Thyroid gland (tissue), 4 donors: ENCODE data around the gene BOLA2B. TPM values are rescaled to one million over a fixed set of nuclear protein-coding genes. Genes with fewer than 3 reads are reported as not detected.

Experiments used
- DNase-seq, 2 donors: peaks; one replicate each; pipeline ENCODE4 v3.0.0-alpha.2; 2019
- H3K27ac ChIP-seq, 3 donors: fragments of 200-600 bp; sonication (generic); 1 replicate in 2 of 3; 2 replicates in 1 of 3; pipeline ENCODE4 v1.5.1; 2016 to 2019; ENCODE audit warnings: mild to moderate bottlenecking in 1 of 3, moderate library complexity in 1 of 3
- H3K27me3 ChIP-seq: fragments of 200-600 bp; sonication (generic); one replicate; pipeline ENCODE4 v1.5.1; 2019
- H3K36me3 ChIP-seq, 2 donors: fragments of 200-600 bp; sonication (generic); one replicate each; pipeline ENCODE4 v1.5.1; 2016 to 2019
- H3K4me1 ChIP-seq, 2 donors: fragments of 200-600 bp; sonication (generic); one replicate each; pipeline ENCODE4 v1.5.1; 2017 to 2019
- H3K4me3 ChIP-seq, 3 donors: fragments of 200-600 bp; sonication (generic); replicated peaks in 1 of 3; 1 replicate in 2 of 3; 2 replicates in 1 of 3; pipeline ENCODE4 v1.5.1; 2016; ENCODE audit warnings: mild to moderate bottlenecking in 1 of 3
- H3K9me3 ChIP-seq: fragments of 200-600 bp; sonication (generic); one replicate; pipeline ENCODE4 v1.5.1; 2017
- POLR2A ChIP-seq, 2 donors: fragments of 450-650 bp; IDR thresholded peaks; one replicate each; pipeline ENCODE4 v1.6.1; 2017; ENCODE audit warnings: antibody characterized with exemption in 2 of 2, mild to moderate bottlenecking in 2 of 2, moderate library complexity in 1 of 2
- WGBS, 2 donors: methylation state at CpG; one replicate each; pipeline ENCODE4 v1.1.5; 2017; 5-methylcytosine and 5-hydroxymethylcytosine counted together
- intact Hi-C: fragments of 100-400 bp; cut with DNase I; formaldehyde crosslinking; loops from one replicate; pipeline ENCODE4 v1.15.1; 2023
- small RNA-seq: library from RNA; depleted of rRNA; stranded (forward); fragments of <200 nt; gene quantifications from one replicate; pipeline ENCODE3, GENCODE V24; 2016
- total RNA-seq, 4 donors: library from RNA; depleted of rRNA; stranded (reverse); fragments of >200 nt; gene quantifications; one replicate each; pipeline ENCODE4 v1.2.3, GENCODE V29; 2016
- TF ChIP-seq, protein P1 (sequence below), 6 experiments: fragments of 200-600 bp in 3 of 6; fragments of 450-650 bp in 3 of 6; sonication (generic) in 3 of 6; IDR thresholded peaks; one replicate each; pipeline ENCODE4 v1.5.1; 2016 to 2019; ENCODE audit warnings: antibody characterized with exemption in 6 of 6, mild to moderate bottlenecking in 2 of 6, inconsistent platforms in 1 of 6, moderate library complexity in 1 of 6

The BOLA2B gene
- total RNA-seq, 4 donors from 2014 or later = 2.1 to 150 (median 67.4) TPM

DNA sequence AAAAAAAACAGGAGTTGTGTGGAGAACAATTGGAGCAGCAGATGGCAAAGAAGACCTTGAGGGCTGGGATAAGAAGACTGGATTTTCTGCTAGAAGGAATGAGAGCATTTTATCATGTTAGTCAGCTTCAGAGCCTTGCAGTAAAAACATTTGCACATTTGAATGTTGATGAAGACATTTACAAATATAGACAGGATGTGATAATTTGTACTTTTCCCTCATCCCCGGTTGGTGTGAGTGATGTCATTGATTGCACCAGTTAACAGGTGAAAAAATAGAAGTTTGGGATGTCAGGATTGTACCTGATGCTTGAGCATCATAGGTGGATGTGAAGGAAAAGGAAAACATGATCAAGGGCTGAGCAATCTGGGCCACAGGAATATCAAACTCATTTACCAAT lies 47.8 kb downstream of the BOLA2B start:
- no peaks in the 10 kb centered on the region for H3K36me3 ChIP-seq
- no peaks in the 10 kb centered on the region for H3K27me3 ChIP-seq
- 67 to 81% methylated on average over 1 of the region's 1 CpG for WGBS, 2 donors
- intact Hi-C loops = no loop called here
- H3K4me1 ChIP-seq = no peaks in the 10 kb centered on the region
- H3K4me3 ChIP-seq = no peak overlapping the region
- no peak overlapping the region for H3K27ac ChIP-seq
- no peaks in the 10 kb centered on the region for H3K9me3 ChIP-seq
- DNase-seq = no peak
- TF ChIP-seq POLR2A (IDR thresholded peaks at IDR 0.05) = no peak
- TF ChIP-seq, protein P1, sequence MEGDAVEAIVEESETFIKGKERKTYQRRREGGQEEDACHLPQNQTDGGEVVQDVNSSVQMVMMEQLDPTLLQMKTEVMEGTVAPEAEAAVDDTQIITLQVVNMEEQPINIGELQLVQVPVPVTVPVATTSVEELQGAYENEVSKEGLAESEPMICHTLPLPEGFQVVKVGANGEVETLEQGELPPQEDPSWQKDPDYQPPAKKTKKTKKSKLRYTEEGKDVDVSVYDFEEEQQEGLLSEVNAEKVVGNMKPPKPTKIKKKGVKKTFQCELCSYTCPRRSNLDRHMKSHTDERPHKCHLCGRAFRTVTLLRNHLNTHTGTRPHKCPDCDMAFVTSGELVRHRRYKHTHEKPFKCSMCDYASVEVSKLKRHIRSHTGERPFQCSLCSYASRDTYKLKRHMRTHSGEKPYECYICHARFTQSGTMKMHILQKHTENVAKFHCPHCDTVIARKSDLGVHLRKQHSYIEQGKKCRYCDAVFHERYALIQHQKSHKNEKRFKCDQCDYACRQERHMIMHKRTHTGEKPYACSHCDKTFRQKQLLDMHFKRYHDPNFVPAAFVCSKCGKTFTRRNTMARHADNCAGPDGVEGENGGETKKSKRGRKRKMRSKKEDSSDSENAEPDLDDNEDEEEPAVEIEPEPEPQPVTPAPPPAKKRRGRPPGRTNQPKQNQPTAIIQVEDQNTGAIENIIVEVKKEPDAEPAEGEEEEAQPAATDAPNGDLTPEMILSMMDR (IDR thresholded peaks at IDR 0.05) = no peak

DNA sequence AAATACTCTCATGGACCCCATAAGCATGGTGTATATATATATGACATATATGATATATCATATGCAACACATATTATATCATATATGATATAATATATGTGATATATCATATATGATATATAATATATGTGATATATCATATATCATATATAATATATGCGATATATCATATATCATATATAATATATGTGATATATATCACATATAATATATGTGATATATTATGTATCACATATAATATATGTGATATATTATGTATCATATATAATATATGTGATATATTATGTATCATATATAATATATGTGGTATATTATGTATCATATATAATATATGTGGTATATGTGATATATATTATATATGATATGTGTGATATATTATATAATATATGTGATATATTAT lies 48.5 kb downstream of the BOLA2B start:
- no peaks in the 10 kb centered on the region for H3K27me3 ChIP-seq
- H3K4me3 ChIP-seq = no peak overlapping the region
- no peak overlapping the region for H3K27ac ChIP-seq
- intact Hi-C loops = no loop called here
- H3K4me1 ChIP-seq = no peaks in the 10 kb centered on the region
- H3K9me3 ChIP-seq = no peaks in the 10 kb centered on the region
- H3K36me3 ChIP-seq = no peaks in the 10 kb centered on the region
- no peak for TF ChIP-seq POLR2A (IDR thresholded peaks at IDR 0.05)
- TF ChIP-seq, protein P1 (IDR thresholded peaks at IDR 0.05) = no peak
- no peak for DNase-seq
- 88 to 90% methylated on average over 1 of the region's 1 CpG for WGBS, 2 donors

DNA sequence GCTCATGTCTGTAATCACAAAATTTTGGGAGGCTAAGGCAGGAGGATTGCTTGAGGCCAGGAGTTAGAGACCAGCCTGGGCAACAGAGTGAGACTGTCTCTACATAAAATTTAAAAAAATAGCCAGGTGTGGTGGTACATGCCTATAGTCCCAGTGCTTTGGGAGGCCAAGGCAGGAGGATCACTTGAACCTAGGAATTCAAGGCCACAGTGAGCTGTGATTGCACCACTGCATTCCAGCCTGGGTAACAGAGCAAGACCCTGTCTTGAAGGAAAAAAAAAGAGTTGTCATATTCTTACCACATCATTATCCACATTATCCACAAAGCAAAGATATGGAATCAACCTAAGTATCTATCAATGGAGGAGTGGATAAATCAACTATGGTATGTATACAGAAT lies 49.4 kb downstream of the BOLA2B start:
- H3K9me3 ChIP-seq = no peaks in the 10 kb centered on the region

DNA sequence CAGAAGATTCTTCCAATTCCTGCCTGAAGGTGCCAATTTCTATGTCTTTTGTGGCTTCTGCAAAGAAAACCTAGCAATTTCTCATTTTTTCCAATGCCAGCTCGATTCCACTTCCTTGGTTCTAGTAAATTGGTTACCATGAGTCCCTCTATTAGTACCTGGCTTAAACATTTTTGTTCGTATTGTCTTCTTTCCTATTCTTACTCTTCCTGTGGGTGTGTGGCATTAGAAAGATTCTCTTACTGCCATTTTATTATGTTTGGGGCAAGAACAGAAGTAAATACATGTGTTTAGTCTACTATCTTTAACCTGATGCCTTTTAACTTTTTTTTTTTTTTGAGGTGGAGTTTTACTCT lies 50.1 kb downstream of the BOLA2B start:
- TF ChIP-seq POLR2A (IDR thresholded peaks at IDR 0.05) = no peak
- TF ChIP-seq, protein P1 (IDR thresholded peaks at IDR 0.05) = no peak
- DNase-seq = no peak
- Histone ChIP-seq H3K27ac (no peak overlapping the region), H3K4me1 (no peaks in the 10 kb centered on the region), H3K9me3 (no peaks in the 10 kb centered on the region), H3K36me3 (no peaks in the 10 kb centered on the region), H3K4me3 (no peak overlapping the region), H3K27me3 (no peaks in the 10 kb centered on the region)
- WGBS, 2 donors = 76 to 77% methylated on average over 2 of the region's 2 CpGs
- intact Hi-C loops = no loop called here

More for the DNA sequence above, 49.4 kb downstream of the BOLA2B start:
- intact Hi-C loops = no loop called here
- Histone ChIP-seq H3K36me3 (no peaks in the 10 kb centered on the region), H3K4me3 (no peak overlapping the region), H3K27me3 (no peaks in the 10 kb centered on the region), H3K4me1 (no peaks in the 10 kb centered on the region), H3K27ac (no peak overlapping the region)
- TF ChIP-seq, protein P1 (IDR thresholded peaks at IDR 0.05) = no peak
- no peak for DNase-seq

Small RNAs within 50 kb of the gene (small RNA-seq; reads per million reads assigned to genes)
- gene AC106782.4 = not detected

Other genes starting within 250 kb of the BOLA2B start
- gene TMEM219, start 231.6 kb downstream of the BOLA2B start, total RNA-seq = 100 to 1,000 TPM in 3 of 4 donors, 10 to 100 TPM in 1; 93.2 to 140 (median 135) TPM
- 10 to 100 TPM; 48.8 to 62.6 (median 55.2) TPM for gene TAOK2, start 219.8 kb downstream of the BOLA2B start, total RNA-seq
- gene HIRIP3, start 198.0 kb downstream of the BOLA2B start, total RNA-seq = 10 to 100 TPM; 10.7 to 23.1 (median 18.4) TPM
- gene INO80E, start 197.4 kb downstream of the BOLA2B start, total RNA-seq = 100 to 1,000 TPM in 3 of 4 donors, 10 to 100 TPM in 1; 45.9 to 165 (median 142) TPM
- 1 to 10 TPM in 1 of 4 donors, under 1 TPM in 2, not detected in 1; 0.22 to 1.2 (median 0.94) TPM for gene DOC2A, start 182.6 kb downstream of the BOLA2B start, total RNA-seq
- gene C16orf92, start 170.5 kb downstream of the BOLA2B start, total RNA-seq = not detected
- gene TLCD3B, start 162.4 kb downstream of the BOLA2B start, total RNA-seq = under 1 TPM in 2 of 4 donors, not detected in 2; 0.54 to 0.79 TPM
- 1,000 to 10,000 TPM in 3 of 4 donors, 100 to 1,000 TPM in 1; 752 to 2,025 (median 1,174) TPM for gene ALDOA, start 127.9 kb downstream of the BOLA2B start, total RNA-seq
- 10 to 100 TPM; 43.6 to 59.9 (median 50.8) TPM for gene PPP4C, start 117.7 kb downstream of the BOLA2B start, total RNA-seq
- gene TBX6, start 101.7 kb downstream of the BOLA2B start, total RNA-seq = 1 to 10 TPM; 1.6 to 3.3 (median 2.4) TPM
- 100 to 1,000 TPM in 1 of 4 donors, 10 to 100 TPM in 3; 32.4 to 372 (median 68.0) TPM for gene YPEL3, start 97.5 kb downstream of the BOLA2B start, total RNA-seq
- gene GDPD3, start 80.1 kb downstream of the BOLA2B start, total RNA-seq = 1 to 10 TPM in 2 of 4 donors, under 1 TPM in 1, not detected in 1; 0.68 to 1.6 (median 1.2) TPM
- gene MAPK3, start 70.4 kb downstream of the BOLA2B start, total RNA-seq = 10 to 100 TPM; 31.5 to 90.6 (median 51.5) TPM
- gene CORO1A, start 10.1 kb downstream of the BOLA2B start, total RNA-seq = 10 to 100 TPM in 3 of 4 donors, 1 to 10 TPM in 1; 7.3 to 14.8 (median 11.2) TPM
- 10 to 100 TPM; 26.2 to 73.3 (median 63.7) TPM for gene SLX1A, start 209 bp upstream of the BOLA2B start, total RNA-seq
- gene SULT1A3, start 5.6 kb upstream of the BOLA2B start, total RNA-seq = 10 to 100 TPM in 2 of 4 donors, 1 to 10 TPM in 2; 8.9 to 13.8 (median 9.8) TPM
- 1 to 10 TPM; 2.1 to 3.0 (median 2.3) TPM for gene NPIPB13, start 54.8 kb upstream of the BOLA2B start, total RNA-seq
- gene CD2BP2, start 161.6 kb upstream of the BOLA2B start, total RNA-seq = 10 to 100 TPM; 39.1 to 68.5 (median 56.1) TPM
- 10 to 100 TPM; 26.6 to 38.1 (median 33.5) TPM for gene TBC1D10B, start 176.8 kb upstream of the BOLA2B start, total RNA-seq
- gene MYL11, start 181.1 kb upstream of the BOLA2B start, total RNA-seq = not detected
- gene SEPTIN1, start 188.9 kb upstream of the BOLA2B start, total RNA-seq = 1 to 10 TPM in 3 of 4 donors, under 1 TPM in 1; 0.56 to 3.4 (median 1.4) TPM
- 10 to 100 TPM in 2 of 4 donors, 1 to 10 TPM in 2; 8.5 to 12.2 (median 9.4) TPM for gene ZNF48, start 201.8 kb upstream of the BOLA2B start, total RNA-seq
- gene ZNF771, start 213.9 kb upstream of the BOLA2B start, total RNA-seq = 10 to 100 TPM in 3 of 4 donors, 1 to 10 TPM in 1; 9.1 to 29.5 (median 19.1) TPM
- gene DCTPP1, start 236.4 kb upstream of the BOLA2B start, total RNA-seq = 10 to 100 TPM; 18.8 to 26.4 (median 22.5) TPM